Hepatocyte (in vitro differentiated cells): ENCODE results near the gene BRD2. TPM values are rescaled to one million over a fixed set of nuclear protein-coding genes. Genes with fewer than 3 reads are reported as not detected.

Source experiments
- DNase-seq: peaks from one replicate; pipeline ENCODE4 v3.0.0-alpha.2; 2016; ENCODE audit warnings: low spot score
- H2AFZ ChIP-seq: fragments of 200-600 bp; sonication (generic); 2 replicates; pipeline ENCODE4 v1.6.0; 2016; ENCODE audit warnings: antibody characterized with exemption, mild to moderate bottlenecking
- H3K27ac ChIP-seq: fragments of 200-600 bp; sonication (generic); 2 replicates; pipeline ENCODE4 v1.5.1; 2016; ENCODE audit warnings: mild to moderate bottlenecking
- H3K27me3 ChIP-seq: fragments of 200-600 bp; sonication (generic); 2 replicates; pipeline ENCODE4 v1.6.1; 2016
- H3K36me3 ChIP-seq: fragments of 200-600 bp; sonication (generic); replicated peaks from 2 replicates; pipeline ENCODE4 v1.5.1; 2016; ENCODE audit warnings: low read depth; ENCODE audit not compliant: insufficient read depth
- H3K4me1 ChIP-seq: fragments of 200-600 bp; sonication (generic); 2 replicates; pipeline ENCODE4 v1.5.1; 2016; ENCODE audit warnings: mild to moderate bottlenecking, moderate library complexity; ENCODE audit not compliant: insufficient read depth
- H3K4me2 ChIP-seq: fragments of 200-600 bp; sonication (generic); 2 replicates; pipeline ENCODE4 v1.6.0; 2016
- H3K4me3 ChIP-seq: fragments of 200-600 bp; sonication (generic); 2 replicates; pipeline ENCODE4 v1.5.1; 2016; ENCODE audit warnings: mild to moderate bottlenecking
- H3K79me2 ChIP-seq: fragments of 200-600 bp; sonication (generic); 2 replicates; pipeline ENCODE4 v1.6.0; 2017; ENCODE audit warnings: mild to moderate bottlenecking
- H3K9me2 ChIP-seq: fragments of 200-600 bp; sonication (generic); replicated peaks from 2 replicates; pipeline ENCODE4 v1.6.0; 2017; ENCODE audit warnings: mild to moderate bottlenecking; ENCODE audit not compliant: insufficient read depth
- H3K9me3 ChIP-seq: fragments of 200-600 bp; sonication (generic); 2 replicates; pipeline ENCODE4 v1.5.1; 2016; ENCODE audit warnings: low read depth, mild to moderate bottlenecking
- H4K20me1 ChIP-seq: fragments of 200-600 bp; sonication (generic); 2 replicates; pipeline ENCODE4 v1.6.0; 2016; ENCODE audit warnings: mild to moderate bottlenecking; ENCODE audit not compliant: insufficient read depth, poor library complexity, severe bottlenecking
- EZH2 ChIP-seq: fragments of 200-600 bp; sonication (generic); IDR thresholded peaks from 2 replicates; pipeline ENCODE4 v1.6.1; 2016; ENCODE audit warnings: antibody characterized with exemption, mild to moderate bottlenecking, borderline replicate concordance
- EZH2phosphoT487 ChIP-seq: fragments of 200-600 bp; sonication (generic); IDR thresholded peaks from one replicate; pipeline ENCODE4 v1.6.1; 2018; ENCODE audit warnings: antibody characterized with exemption, mild to moderate bottlenecking, low read depth, moderate library complexity; ENCODE audit not compliant: unreplicated experiment, severe bottlenecking
- WGBS: methylation state at CpG from one replicate; pipeline ENCODE4 v1.1.6; 2016; ENCODE audit warnings: low lambda C conversion rate; ENCODE audit errors: missing lambda C conversion rate; 5-methylcytosine and 5-hydroxymethylcytosine counted together
- polyA plus RNA-seq: library from polyadenylated mRNA; unstranded; fragments of >200 nt; fragmentation: Nextera tagmentation; extraction: Ambion mirVana; gene quantifications from 2 replicates; pipeline ENCODE4 v1.2.1, GENCODE V29; 2016
- total RNA-seq: library from RNA; depleted of rRNA; stranded (reverse); fragments of >200 nt; gene quantifications from 2 replicates; pipeline ENCODE4 v1.2.3, GENCODE V29; 2014
- TF ChIP-seq, protein P1 (sequence below): fragments of 200-600 bp; sonication (generic); IDR thresholded peaks from 2 replicates; pipeline ENCODE4 v1.5.1; 2016; ENCODE audit warnings: antibody characterized with exemption, mild to moderate bottlenecking; ENCODE audit not compliant: poor library complexity

The BRD2 gene
- total and polyA plus RNA-seq, 2 experiments from 2014 or later, result 106 to 133 TPM

DNA sequence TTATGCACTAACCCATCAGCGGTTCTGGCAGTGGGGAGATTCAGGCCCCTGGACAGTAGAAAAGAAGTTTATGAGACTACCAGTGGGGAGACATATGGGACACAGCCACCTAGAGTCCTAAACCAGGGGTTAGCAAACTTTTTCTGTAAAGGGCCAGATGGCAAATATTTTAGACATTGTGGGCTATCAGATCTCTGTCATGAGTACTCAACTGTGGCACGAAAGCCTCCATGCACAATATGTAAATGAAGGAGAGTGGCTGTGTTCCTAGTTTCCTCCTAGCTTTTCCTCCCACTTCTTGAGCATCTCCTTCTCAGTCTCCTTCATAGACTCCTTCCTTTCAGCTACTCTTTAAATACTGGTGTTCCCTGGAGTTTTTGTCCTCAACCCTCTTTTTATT lies 12.2 kb upstream of the BRD2 start:
- Histone ChIP-seq H3K27ac (no peak overlapping the region), H2AFZ (no peak overlapping the region)

DNA sequence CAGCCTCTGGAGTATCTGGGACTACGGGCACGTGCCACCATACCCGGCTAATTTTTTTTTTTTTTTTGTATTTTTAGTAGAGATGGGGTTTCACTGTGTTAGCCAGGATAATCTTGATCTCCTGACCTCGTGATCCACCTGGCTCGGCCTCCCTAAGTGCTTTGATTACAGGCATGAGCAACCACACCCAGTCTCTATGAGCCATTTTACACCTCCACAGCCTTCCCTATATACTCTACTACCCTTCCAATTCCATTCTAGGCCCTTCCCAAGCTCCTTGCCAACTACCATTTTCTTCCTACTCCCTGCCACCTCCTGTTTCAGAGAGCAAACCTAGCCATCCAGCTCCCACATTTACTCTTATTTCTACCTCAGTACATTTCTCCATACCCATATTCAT lies 7.8 kb upstream of the BRD2 start:
- Histone ChIP-seq H3K27ac (no peak overlapping the region), H3K4me2 (no peak overlapping the region), H3K9me3 (no peaks in the 10 kb centered on the region), H3K36me3 (no peaks in the 10 kb centered on the region), H4K20me1 (no peaks in the 10 kb centered on the region), H3K9me2 (no peaks in the 10 kb centered on the region), H3K27me3 (no peaks in the 10 kb centered on the region), H3K79me2 (peaks cover 35% of the 10 kb centered on the region), H3K4me3 (no peak overlapping the region), H2AFZ (no peak overlapping the region), H3K4me1 (peaks cover under 1% of the 10 kb centered on the region)
- TF ChIP-seq EZH2phosphoT487 (no peak), EZH2 (no peak)
- TF ChIP-seq, protein P1, sequence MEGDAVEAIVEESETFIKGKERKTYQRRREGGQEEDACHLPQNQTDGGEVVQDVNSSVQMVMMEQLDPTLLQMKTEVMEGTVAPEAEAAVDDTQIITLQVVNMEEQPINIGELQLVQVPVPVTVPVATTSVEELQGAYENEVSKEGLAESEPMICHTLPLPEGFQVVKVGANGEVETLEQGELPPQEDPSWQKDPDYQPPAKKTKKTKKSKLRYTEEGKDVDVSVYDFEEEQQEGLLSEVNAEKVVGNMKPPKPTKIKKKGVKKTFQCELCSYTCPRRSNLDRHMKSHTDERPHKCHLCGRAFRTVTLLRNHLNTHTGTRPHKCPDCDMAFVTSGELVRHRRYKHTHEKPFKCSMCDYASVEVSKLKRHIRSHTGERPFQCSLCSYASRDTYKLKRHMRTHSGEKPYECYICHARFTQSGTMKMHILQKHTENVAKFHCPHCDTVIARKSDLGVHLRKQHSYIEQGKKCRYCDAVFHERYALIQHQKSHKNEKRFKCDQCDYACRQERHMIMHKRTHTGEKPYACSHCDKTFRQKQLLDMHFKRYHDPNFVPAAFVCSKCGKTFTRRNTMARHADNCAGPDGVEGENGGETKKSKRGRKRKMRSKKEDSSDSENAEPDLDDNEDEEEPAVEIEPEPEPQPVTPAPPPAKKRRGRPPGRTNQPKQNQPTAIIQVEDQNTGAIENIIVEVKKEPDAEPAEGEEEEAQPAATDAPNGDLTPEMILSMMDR, result no peak
- DNase-seq, result no peak
- whole genome bisulfite sequencing, result 96% methylated on average over 5 of the region's 5 CpGs

More for the DNA sequence above, 12.2 kb upstream of the BRD2 start:
- no peak overlapping the region for H3K4me3 ChIP-seq
- DNase-seq, result no peak
- H4K20me1 ChIP-seq, result no peaks in the 10 kb centered on the region
- H3K27me3 ChIP-seq, result no peaks in the 10 kb centered on the region
- 90% methylated on average over 2 of the region's 2 CpGs for WGBS
- no peaks in the 10 kb centered on the region for H3K9me2 ChIP-seq
- H3K9me3 ChIP-seq, result no peaks in the 10 kb centered on the region
- no peaks in the 10 kb centered on the region for H3K4me1 ChIP-seq
- TF ChIP-seq EZH2 (no peak), EZH2phosphoT487 (no peak)
- TF ChIP-seq, protein P1, result no peak
- H3K79me2 ChIP-seq, result peaks cover 5% of the 10 kb centered on the region
- H3K36me3 ChIP-seq, result no peaks in the 10 kb centered on the region
- H3K4me2 ChIP-seq, result no peak overlapping the region

DNA sequence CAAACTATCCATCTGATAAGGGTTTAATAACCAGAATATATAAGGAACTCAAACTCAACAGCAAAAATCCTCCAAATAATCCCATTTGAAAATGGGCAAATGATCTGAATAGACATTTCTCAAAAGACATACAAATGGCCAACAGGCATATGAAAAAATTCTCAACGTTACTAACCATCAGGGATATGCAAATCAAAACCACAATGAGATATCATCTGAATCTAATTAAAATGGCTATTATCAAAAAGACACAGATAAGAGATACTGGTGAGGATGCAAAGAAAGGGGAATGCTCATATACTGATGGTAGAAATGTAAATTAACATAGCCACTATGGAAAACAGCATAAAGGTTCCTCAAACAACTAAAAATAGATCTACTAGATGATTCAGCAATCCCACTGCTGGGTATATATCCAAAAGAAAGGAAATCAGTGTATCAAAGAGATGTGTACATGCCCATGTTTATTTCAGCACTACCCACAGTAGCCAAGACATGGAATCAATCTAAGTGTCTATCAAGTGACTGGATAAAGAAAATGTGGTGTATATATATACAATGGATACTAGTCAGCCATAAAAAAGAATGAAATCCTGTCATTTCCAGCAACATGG lies 6.1 kb upstream of the BRD2 start:
- H3K36me3 ChIP-seq, result no peaks in the 10 kb centered on the region
- no peaks in the 10 kb centered on the region for H3K27me3 ChIP-seq
- H3K27ac ChIP-seq, result no peak overlapping the region
- peaks cover 52% of the 10 kb centered on the region for H3K79me2 ChIP-seq
- WGBS, result 91% methylated on average over 1 of the region's 1 CpG
- peaks cover 4% of the 10 kb centered on the region for H4K20me1 ChIP-seq
- TF ChIP-seq, protein P1, result no peak
- TF ChIP-seq EZH2, result no peak
- TF ChIP-seq EZH2phosphoT487, result no peak
- no peaks in the 10 kb centered on the region for H3K9me2 ChIP-seq
- no peak overlapping the region for H2AFZ ChIP-seq
- H3K9me3 ChIP-seq, result no peaks in the 10 kb centered on the region
- H3K4me3 ChIP-seq, result no peak overlapping the region
- DNase-seq, result no peak
- H3K4me2 ChIP-seq, result no peak overlapping the region
- peaks cover 17% of the 10 kb centered on the region for H3K4me1 ChIP-seq

DNA sequence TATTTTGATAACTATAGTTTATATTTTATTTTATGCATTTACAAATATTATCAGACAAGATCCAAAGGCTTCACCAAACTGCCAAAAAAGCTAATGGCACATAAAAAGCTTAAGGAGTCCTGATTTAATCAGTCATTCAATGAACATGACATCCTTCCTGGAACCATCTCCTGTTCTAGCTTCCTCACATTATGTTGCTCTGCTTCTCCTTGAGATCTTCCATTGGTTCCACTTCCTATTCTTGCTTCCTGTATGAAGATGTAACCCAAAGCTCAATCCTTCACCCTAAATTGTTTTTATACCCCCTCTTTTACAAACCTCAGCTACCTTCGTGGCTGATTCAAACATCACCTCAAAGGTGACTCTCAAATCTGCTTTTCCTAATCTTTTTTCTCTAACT lies 4.5 kb upstream of the BRD2 start:
- peaks cover 54% of the 10 kb centered on the region for H3K79me2 ChIP-seq
- no peak overlapping the region for H3K27ac ChIP-seq
- no peaks in the 10 kb centered on the region for H3K36me3 ChIP-seq
- H4K20me1 ChIP-seq, result peaks cover 4% of the 10 kb centered on the region
- no peak overlapping the region for H3K4me2 ChIP-seq
- no peak overlapping the region for H3K4me3 ChIP-seq
- DNase-seq, result no peak
- no peaks in the 10 kb centered on the region for H3K9me3 ChIP-seq
- no peaks in the 10 kb centered on the region for H3K9me2 ChIP-seq
- H2AFZ ChIP-seq, result no peak overlapping the region
- no peaks in the 10 kb centered on the region for H3K27me3 ChIP-seq
- TF ChIP-seq, protein P1, result no peak
- TF ChIP-seq EZH2phosphoT487 (no peak), EZH2 (no peak)
- WGBS, result 65% methylated on average over 1 of the region's 1 CpG
- H3K4me1 ChIP-seq, result peaks cover 17% of the 10 kb centered on the region
